Activated CD8-positive, alpha-beta memory T cell treated with anti-CD3 and anti-CD28 coated beads for 24 hours (primary cell): ENCODE measurements around the gene MYO9B.
"Not testable (repeated sequence)": the region's sequence is repeated elsewhere in the genome, so short reads cannot be mapped to it uniquely, and the experiment has no call there.

ENCODE experiments used
- DNase-seq: peaks from one replicate; pipeline ENCODE4 v3.0.0-alpha.2; 2020

Gene MYO9B

GRCh38 chr19:17149393-17150135 lies 74.0 kb downstream of the MYO9B start:
- no peak for DNase-seq

DNA sequence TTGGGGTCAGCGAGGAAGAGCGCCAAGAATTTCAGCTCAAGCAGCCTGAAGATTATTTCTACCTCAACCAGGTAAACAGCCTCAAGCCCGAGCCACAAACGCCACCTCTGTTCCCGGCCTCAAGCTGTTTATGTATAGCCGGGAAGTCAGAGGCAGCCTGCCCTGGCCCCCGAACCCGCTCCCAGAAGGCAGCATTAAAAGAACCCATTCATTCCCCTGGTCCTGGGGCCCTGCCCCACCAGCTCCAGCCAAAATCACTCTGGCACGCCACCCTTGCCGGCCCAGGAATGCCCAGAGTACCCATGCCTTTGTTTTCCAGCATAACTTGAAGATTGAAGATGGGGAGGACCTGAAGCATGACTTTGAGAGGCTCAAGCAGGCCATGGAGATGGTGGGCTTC lies 78.4 kb downstream of the MYO9B start:
- DNase-seq, result no peak

- no peak for DNase-seq
Observed at GRCh38 chr19:17155251-17155650, 79.7 kb downstream of the MYO9B start.

DNA sequence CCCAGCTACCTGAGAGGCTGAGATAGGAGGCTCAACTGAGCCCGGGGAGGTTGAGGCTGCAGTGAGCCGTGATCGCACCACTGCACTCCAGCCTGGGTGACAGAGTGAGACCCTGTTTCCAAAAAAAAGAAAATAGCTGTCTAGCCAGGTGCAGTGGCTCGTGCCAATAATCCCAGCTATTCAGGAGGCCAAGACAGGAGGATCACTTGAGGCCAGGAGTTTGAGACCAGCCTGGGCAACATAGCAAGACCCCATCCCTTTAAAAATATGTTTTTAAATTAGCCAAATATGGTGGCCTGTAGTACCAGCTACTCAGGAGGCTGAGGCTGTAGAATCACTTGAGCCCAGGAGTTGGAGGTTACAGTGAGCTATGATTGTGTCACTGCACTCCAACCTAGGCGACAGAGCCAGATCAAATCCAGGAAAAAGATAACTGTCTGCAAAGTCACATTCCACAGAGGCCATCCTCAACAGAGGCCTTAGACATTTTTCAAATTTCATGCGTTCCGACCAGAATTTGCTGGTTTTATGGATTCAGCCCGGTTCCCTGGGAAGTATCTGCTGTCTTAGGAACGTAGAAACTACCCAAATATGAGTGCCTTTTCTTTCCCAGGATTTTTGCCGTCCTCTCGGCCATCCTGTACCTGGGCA lies 80.8 kb downstream of the MYO9B start:
- DNase-seq, result no peak

GRCh38 chr19:17156947-17157302 lies 81.3 kb downstream of the MYO9B start:
- no peak for DNase-seq

DNA sequence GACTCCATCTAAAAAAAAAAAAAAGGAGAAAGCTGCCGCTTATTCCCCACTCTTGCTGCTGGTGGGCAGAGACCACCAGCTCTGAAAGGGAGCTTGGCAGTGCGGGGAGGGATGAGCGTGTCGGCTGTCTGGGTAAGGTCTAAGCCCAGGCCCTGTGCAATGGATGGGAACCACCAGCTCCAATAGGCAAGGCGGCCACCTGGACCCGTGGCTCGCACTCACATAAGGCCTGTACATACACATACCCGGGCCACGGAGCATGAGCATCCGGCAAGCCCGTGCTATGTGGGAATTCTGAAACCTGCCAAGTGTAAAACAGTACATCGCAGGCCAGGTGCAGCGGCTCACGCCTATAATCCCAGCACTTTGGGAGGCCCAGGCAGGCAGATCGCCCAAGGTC lies 83.0 kb downstream of the MYO9B start:
- no peak for DNase-seq

DNA sequence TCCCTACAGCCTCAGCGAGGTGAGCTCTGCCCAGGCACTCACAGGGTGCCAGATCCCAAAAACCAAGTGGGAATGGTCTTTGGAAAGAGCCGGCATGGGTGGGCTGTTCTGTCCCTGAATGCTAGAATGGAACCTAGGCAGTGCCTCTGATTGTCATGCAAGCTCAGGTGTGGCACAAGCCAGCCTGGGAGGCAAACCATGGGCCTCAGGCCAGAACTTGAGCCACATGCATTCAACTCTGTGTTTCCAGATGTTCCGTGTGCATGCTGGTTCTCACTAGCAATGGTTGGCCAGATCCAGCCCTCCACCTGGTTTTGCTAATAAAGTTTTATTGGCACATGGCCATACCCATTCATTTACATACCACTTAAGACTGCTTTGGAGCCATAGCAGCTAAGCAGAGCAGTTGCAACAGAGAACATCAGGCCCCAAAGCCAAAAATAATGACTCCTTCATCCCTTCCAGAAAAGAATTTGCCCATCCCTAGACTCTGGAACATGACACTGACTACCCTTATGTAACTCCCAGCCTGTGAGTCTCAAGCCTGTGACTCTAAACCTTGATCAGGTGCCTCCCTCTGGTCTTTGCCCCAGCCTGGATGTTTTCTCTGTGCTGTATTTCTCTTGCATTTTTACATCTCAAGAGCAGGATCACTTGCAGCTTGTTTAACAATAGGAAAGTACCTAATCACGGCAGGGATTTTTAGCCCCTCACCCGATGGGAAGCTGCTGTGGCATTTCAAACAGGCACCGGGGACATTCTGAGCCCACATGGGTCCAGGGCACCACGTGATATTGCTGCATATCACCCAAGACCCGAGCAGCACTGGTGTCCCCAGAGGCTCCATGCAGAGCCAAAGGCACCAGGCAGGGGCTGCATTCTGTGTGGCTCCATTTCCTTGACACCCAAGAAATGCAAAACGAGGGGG lies 84.2 kb downstream of the MYO9B start:
- DNase-seq, result no peak

GRCh38 chr19:17160908-17161307 lies 85.3 kb downstream of the MYO9B start:
- no peak for DNase-seq

- not testable (repeated sequence) for DNase-seq
Observed at GRCh38 chr19:17162131-17162530, 86.6 kb downstream of the MYO9B start.

DNA sequence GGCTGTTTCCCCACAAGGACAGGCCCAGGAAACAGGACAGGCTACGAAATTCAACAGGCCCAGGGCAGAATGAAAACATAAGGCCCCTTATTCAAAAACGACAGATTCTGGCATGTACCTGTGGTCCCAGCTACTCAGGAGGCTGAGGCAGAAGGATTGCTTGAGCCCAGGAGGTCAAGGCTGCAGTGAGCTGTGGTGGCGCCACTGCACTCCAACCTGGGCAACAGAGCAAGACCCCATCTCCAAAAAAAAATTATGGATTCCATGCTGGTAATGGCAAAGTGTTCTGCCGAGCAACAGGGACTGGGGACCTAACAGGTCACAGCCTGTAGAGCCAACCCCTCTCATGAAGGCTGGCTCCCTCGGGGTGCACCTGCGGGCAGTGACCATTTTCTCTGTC lies 87.0 kb downstream of the MYO9B start:
- no peak for DNase-seq

GRCh38 chr19:17163652-17164051 lies 88.1 kb downstream of the MYO9B start:
- no peak for DNase-seq

- DNase-seq, result no peak
Observed at GRCh38 chr19:17164639-17165038, 89.1 kb downstream of the MYO9B start.

DNA sequence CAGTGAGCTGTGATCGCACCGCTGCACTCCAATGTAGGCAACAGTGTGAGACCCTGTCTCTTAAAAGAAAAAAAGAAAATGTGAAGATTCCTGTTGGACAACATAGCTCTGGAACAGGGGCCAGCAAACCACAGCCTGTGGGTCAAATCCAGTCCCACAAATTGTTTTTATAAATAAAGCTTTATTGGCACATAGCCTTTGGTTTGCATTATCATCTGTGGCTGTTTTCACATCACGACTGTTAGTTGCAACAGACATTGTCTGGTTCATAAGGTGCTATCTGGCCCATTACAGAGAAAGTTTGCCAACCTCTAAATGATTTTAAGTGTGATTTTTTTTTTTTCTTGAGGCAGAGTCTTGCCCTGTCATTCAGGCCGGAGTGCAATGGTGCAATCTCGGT lies 90.1 kb downstream of the MYO9B start:
- DNase-seq, result no peak

GRCh38 chr19:17170538-17171297 lies 95.1 kb downstream of the MYO9B start:
- no peak for DNase-seq

- DNase-seq, result no peak
Observed at GRCh38 chr19:17171874-17172273, 96.3 kb downstream of the MYO9B start.

- DNase-seq, result no peak
Observed at GRCh38 chr19:17172624-17173345, 97.2 kb downstream of the MYO9B start.

GRCh38 chr19:17178291-17178690 lies 102.7 kb downstream of the MYO9B start:
- no peak for DNase-seq

DNA sequence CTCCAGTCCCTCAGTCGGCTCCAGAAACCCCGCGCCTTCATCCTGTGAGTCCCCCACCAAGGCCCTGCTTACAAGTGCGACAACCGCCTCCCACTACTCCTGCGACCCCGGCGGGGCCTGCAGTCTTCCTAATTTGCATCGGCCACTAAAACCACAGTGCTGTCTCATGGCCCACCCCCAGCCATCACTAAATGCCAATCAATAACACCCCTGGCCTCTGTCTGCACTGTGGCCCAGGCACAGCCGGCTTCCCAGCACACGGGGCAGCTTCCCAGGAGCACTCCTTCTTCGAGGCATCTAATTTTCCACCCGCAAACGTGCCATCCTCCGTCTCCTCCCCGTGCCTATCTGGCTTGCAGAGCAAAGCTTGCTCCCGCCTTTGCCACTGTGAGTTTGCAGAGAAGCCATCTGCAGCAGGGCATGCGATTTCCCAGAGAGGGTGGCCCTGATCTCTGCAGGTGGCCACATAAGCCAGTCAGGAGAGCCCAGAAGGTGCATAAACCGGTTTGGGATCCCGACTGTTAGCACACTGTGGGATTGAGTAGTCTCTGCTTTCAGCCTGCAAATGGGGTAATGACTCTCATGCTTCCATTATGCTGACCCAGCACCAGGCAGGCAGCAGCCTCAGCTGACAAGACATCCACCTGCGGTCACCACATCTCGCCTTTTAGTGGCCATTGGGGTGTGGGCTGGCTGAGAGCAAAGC lies 105.6 kb downstream of the MYO9B start:
- no peak for DNase-seq

- peak; percentile 75 for DNase-seq
Observed at GRCh38 chr19:17183271-17183761, 107.7 kb downstream of the MYO9B start.

DNA sequence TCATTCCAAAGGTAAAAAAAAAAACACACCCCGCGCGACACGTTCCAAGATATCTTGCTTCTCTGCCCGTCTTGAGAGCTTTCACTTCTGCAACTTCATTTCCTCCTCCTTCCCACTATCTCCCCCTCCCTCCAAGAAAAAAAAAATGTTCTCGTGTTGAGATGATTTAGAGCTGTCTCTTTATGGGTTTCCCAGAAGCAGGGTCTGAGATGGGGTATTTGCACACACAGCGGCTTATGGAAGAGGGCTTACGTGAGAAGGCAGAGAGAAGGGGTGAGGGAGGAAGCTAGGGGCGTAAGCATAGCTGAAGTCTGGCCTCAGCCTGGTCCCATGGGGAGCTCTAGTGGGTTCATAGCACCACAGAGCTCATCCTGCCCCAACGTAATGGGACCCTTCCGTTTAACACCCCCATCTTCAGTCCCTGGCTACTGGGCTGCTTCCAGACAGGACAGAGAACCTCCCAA lies 108.3 kb downstream of the MYO9B start:
- DNase-seq, result peak; percentile 80

DNA sequence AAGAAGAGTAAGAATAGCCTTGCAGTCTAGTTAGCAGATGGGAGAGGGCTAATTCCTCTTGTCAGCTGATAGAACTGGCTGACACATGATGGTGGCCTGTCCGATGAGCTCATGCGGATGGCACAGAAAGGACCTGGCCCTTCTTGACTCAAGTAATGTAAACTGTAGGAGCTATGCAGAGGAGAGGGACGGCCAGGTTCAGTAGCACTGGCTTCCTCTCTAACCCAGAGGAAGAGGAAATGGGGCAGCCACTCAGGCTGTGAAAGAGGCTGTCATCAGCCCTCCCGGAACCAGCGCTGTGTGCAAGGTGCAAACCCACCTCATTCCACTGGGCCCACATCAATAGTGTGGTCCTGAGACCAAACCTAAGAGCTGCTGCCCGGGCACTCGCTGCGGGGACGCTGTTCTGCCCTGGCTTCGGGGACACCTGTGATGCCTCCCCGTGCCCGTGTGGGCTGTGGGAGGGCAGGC lies 108.8 kb downstream of the MYO9B start:
- peak; percentile 83 for DNase-seq
